Measurements from ENCODE around the gene UBE2D3. TPM values are rescaled to one million over a fixed set of nuclear protein-coding genes. Genes with fewer than 3 reads are reported as not detected.

UBE2D3 gene
- total and polyA plus RNA-seq, 2 experiments from 2014 or later, result 305 to 326 TPM

DNA sequence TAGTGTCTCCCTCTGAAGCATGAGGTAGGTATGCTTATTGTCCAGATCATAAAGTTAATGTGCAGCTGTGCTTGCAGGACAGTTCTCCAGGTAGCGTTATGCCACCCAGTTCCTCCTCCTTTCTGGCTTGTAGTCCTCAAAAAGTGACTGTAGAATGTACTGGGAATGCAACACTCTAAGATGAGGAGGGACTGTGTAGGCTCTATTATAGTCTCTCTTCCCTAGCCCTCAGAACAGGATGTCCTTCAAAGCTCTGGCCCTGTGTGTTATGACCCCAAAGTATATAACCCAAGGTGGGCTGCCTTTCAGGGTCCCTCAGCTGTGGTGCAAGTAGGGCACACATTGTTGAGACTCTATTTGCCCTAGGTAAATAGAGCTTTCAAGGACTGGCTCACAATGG is 45.8 kb downstream of the UBE2D3 start:
- DNase-seq, result no peak
- TF ChIP-seq EZH2 (IDR thresholded peaks at IDR 0.05; ENCODE audit: insufficient read depth, poor library complexity, severe bottlenecking), result no peak
- no peak for TF ChIP-seq EZH2phosphoT487 (IDR thresholded peaks at IDR 0.05; ENCODE audit: insufficient read depth, low read depth)
- WGBS, 2 experiments (ENCODE audit: low coverage in 1 of 2, low lambda C conversion rate in 2 of 2, missing lambda C conversion rate in 2 of 2), result 94 to 95% methylated on average over 1 of the region's 1 CpG

DNA sequence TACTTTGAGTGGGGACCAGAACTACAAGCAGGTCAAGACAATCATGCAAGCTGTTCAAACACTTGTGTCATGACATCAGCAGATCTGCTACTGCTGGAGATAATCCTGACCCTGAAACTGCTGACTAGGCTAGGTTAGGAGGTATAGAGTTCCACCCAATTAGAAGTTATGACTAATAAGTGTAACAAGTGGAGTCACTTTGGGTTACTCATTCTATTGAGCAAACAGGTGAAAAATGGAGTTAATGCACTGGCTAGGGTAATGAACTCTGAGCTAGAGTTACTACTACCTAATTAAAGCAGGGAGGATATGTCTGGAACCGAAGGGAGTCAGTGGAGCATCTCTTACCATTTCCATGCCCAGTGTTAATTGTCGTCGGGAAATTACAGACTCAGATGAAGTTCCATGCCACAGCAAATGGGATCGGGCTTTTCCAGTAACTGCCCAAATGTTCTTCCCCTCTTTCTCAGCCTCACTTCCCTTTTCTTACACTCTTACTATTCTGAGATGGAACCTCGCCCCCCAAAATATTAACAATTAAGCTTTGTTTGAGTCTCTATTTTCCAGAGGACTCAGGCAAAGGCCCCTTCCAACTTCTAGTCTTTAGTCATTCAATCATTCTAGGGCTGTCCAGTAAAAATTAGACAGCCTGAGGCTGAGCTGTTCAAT is 46.7 kb downstream of the UBE2D3 start:
- Histone ChIP-seq H3K4me3 (no peak overlapping the region), H4K20me1 (ENCODE audit: insufficient read depth) (no peaks in the 10 kb centered on the region), H3K9me3 (ENCODE audit: low read depth) (no peaks in the 10 kb centered on the region), H3K79me2 (ENCODE audit: insufficient read depth) (no peaks in the 10 kb centered on the region), H3F3A (ENCODE audit: insufficient read depth) (peaks cover 12% of the 10 kb centered on the region), H2AFZ (no peak overlapping the region), H3K27me3 (replicated peaks; ENCODE audit: insufficient read depth) (no peaks in the 10 kb centered on the region), H3K4me2 (ENCODE audit: unreplicated experiment) (no peak overlapping the region), H3K27ac (no peak overlapping the region), H3K36me3 (ENCODE audit: low read depth) (no peaks in the 10 kb centered on the region), H3K9ac (no peak overlapping the region), H3K9me2 (ENCODE audit: insufficient read depth) (no peaks in the 10 kb centered on the region), H3K4me1 (ENCODE audit: insufficient read depth) (0 out of 2 replicates have a peak, but pooled peaks cover 9% of the 10 kb centered on the region)
- 94 to 96% methylated on average over 5 of the region's 5 CpGs for WGBS, 2 experiments (ENCODE audit: low coverage in 1 of 2, low lambda C conversion rate in 2 of 2, missing lambda C conversion rate in 2 of 2)
- TF ChIP-seq EZH2phosphoT487 (IDR thresholded peaks at IDR 0.05; ENCODE audit: insufficient read depth, low read depth) (no peak), EZH2 (IDR thresholded peaks at IDR 0.05; ENCODE audit: insufficient read depth, poor library complexity, severe bottlenecking) (no peak)
- in situ Hi-C loops (cut with MboI), result no loop called here
- DNase-seq, result peak; percentile 49

More for the DNA sequence above, 45.8 kb downstream of the UBE2D3 start:
- Histone ChIP-seq H3K9me3 (ENCODE audit: low read depth) (no peaks in the 10 kb centered on the region), H4K20me1 (ENCODE audit: insufficient read depth) (no peaks in the 10 kb centered on the region), H2AFZ (no peak overlapping the region), H3K79me2 (ENCODE audit: insufficient read depth) (no peaks in the 10 kb centered on the region), H3K9ac (no peak overlapping the region), H3F3A (ENCODE audit: insufficient read depth) (peaks cover 13% of the 10 kb centered on the region), H3K27ac (no peak overlapping the region), H3K9me2 (ENCODE audit: insufficient read depth) (no peaks in the 10 kb centered on the region), H3K27me3 (replicated peaks; ENCODE audit: insufficient read depth) (no peaks in the 10 kb centered on the region), H3K4me1 (ENCODE audit: insufficient read depth) (0 out of 2 replicates have a peak, but pooled peaks cover 9% of the 10 kb centered on the region), H3K4me2 (ENCODE audit: unreplicated experiment) (no peak overlapping the region), H3K36me3 (ENCODE audit: low read depth) (no peaks in the 10 kb centered on the region), H3K4me3 (no peak overlapping the region)
- in situ Hi-C loops (cut with MboI), result no loop called here

DNA sequence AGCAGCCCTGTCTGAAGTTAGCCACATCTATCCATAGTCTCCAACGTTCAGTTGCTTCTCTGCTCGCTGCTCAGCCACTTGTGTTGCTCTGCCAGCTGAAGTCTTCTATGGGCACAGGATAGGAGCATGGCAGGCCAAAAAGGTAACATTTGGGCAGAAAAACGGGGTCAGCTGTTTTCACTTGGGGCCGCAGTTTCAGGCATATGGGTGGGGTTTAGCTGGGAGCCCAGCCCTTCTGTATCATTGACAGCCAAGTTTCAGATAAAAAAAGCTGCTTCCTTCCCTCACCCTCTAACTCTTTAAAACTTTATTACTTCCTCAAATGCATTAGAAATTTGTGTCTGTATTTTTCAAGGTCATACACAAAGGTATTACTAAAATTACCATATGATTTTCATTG is 48.1 kb downstream of the UBE2D3 start:
- Histone ChIP-seq H3K4me1 (ENCODE audit: insufficient read depth) (0 out of 2 replicates have a peak, but pooled peaks cover 9% of the 10 kb centered on the region), H3K79me2 (ENCODE audit: insufficient read depth) (no peaks in the 10 kb centered on the region), H3K27ac (no peak overlapping the region), H3K27me3 (replicated peaks; ENCODE audit: insufficient read depth) (no peaks in the 10 kb centered on the region), H3K9ac (no peak overlapping the region), H4K20me1 (ENCODE audit: insufficient read depth) (no peaks in the 10 kb centered on the region), H2AFZ (no peak overlapping the region), H3K36me3 (ENCODE audit: low read depth) (no peaks in the 10 kb centered on the region), H3K4me2 (ENCODE audit: unreplicated experiment) (no peak overlapping the region), H3F3A (ENCODE audit: insufficient read depth) (peaks cover 12% of the 10 kb centered on the region), H3K4me3 (no peak overlapping the region), H3K9me2 (ENCODE audit: insufficient read depth) (no peaks in the 10 kb centered on the region), H3K9me3 (ENCODE audit: low read depth) (no peaks in the 10 kb centered on the region)
- in situ Hi-C loops (cut with MboI), result no loop called here
- TF ChIP-seq EZH2phosphoT487 (IDR thresholded peaks at IDR 0.05; ENCODE audit: insufficient read depth, low read depth), result no peak
- no peak for TF ChIP-seq EZH2 (IDR thresholded peaks at IDR 0.05; ENCODE audit: insufficient read depth, poor library complexity, severe bottlenecking)
- WGBS, 2 experiments (ENCODE audit: low coverage in 1 of 2, low lambda C conversion rate in 2 of 2, missing lambda C conversion rate in 2 of 2), result 57 to 70% methylated on average over 4 of the region's 4 CpGs
- DNase-seq, result no peak

DNA sequence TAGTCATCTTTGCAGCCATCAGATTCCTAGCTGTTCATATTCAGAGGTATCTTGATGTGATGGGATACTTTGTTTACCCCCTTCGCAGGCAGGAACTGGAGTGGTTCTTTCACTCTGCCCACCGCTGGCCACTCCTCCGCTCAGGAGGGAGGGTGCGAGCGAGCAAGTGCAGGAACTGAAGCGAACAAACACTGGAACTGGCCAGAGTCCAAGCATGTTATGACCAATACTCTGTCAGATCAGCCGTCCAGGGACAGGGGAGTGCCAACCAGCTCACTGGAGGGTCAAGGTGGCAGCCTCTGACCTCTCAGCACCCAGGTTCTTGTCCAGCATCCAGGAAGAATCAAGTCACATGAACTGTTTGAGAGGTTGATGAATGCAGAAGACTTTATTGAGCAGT is 48.6 kb downstream of the UBE2D3 start:
- no peaks in the 10 kb centered on the region for H3K79me2 ChIP-seq (ENCODE audit: insufficient read depth)
- H3K9me2 ChIP-seq (ENCODE audit: insufficient read depth), result no peaks in the 10 kb centered on the region
- no peak overlapping the region for H2AFZ ChIP-seq
- H3K9ac ChIP-seq, result no peak overlapping the region
- no peak overlapping the region for H3K4me2 ChIP-seq (ENCODE audit: unreplicated experiment)
- no peak overlapping the region for H3K4me3 ChIP-seq
- H3K27me3 ChIP-seq (replicated peaks; ENCODE audit: insufficient read depth), result no peaks in the 10 kb centered on the region
- H3K27ac ChIP-seq, result no peak overlapping the region
- H3K4me1 ChIP-seq (ENCODE audit: insufficient read depth), result 0 out of 2 replicates have a peak, but pooled peaks cover 9% of the 10 kb centered on the region
- 67 to 73% methylated on average over 7 of the region's 7 CpGs for WGBS, 2 experiments (ENCODE audit: low coverage in 1 of 2, low lambda C conversion rate in 2 of 2, missing lambda C conversion rate in 2 of 2)
- in situ Hi-C loops (cut with MboI), result no loop called here
- H3K36me3 ChIP-seq (ENCODE audit: low read depth), result no peaks in the 10 kb centered on the region
- peaks cover 11% of the 10 kb centered on the region for H3F3A ChIP-seq (ENCODE audit: insufficient read depth)
- DNase-seq, result no peak
- no peaks in the 10 kb centered on the region for H4K20me1 ChIP-seq (ENCODE audit: insufficient read depth)
- TF ChIP-seq EZH2phosphoT487 (IDR thresholded peaks at IDR 0.05; ENCODE audit: insufficient read depth, low read depth), result no peak
- no peak for TF ChIP-seq EZH2 (IDR thresholded peaks at IDR 0.05; ENCODE audit: insufficient read depth, poor library complexity, severe bottlenecking)
- no peaks in the 10 kb centered on the region for H3K9me3 ChIP-seq (ENCODE audit: low read depth)
